Neural progenitor cell (in vitro differentiated cells): ENCODE data around the gene SDK2. TPM values are rescaled to one million over a fixed set of nuclear protein-coding genes. Genes with fewer than 3 reads are reported as not detected.

Source experiments
- DNase-seq: peaks from one replicate; pipeline ENCODE4 v3.0.0-alpha.2; 2016; ENCODE audit warnings: low spot score
- H2AFZ ChIP-seq: fragments of 200-600 bp; sonication (generic); replicated peaks from 2 replicates; pipeline ENCODE4 v1.6.1; 2016; ENCODE audit warnings: antibody characterized with exemption
- H3F3A ChIP-seq: fragments of 200-600 bp; sonication (generic); 2 replicates; pipeline ENCODE4 v1.6.1; 2016; ENCODE audit warnings: antibody characterized with exemption, low read depth
- H3K27ac ChIP-seq: fragments of 200-600 bp; sonication (generic); 2 replicates; pipeline ENCODE4 v1.5.1; 2016; ENCODE audit warnings: mild to moderate bottlenecking
- H3K27me3 ChIP-seq: fragments of 200-600 bp; sonication (generic); 2 replicates; pipeline ENCODE4 v1.6.1; 2016; ENCODE audit warnings: mild to moderate bottlenecking, moderate library complexity
- H3K36me3 ChIP-seq: fragments of 200-600 bp; sonication (generic); 2 replicates; pipeline ENCODE4 v1.5.1; 2016
- H3K4me1 ChIP-seq: fragments of 200-600 bp; sonication (generic); 2 replicates; pipeline ENCODE4 v1.6.1; 2016; ENCODE audit warnings: mixed run types
- H3K4me2 ChIP-seq: fragments of 200-600 bp; sonication (generic); 2 replicates; pipeline ENCODE4 v1.6.1; 2016
- H3K4me3 ChIP-seq: fragments of 200-600 bp; sonication (generic); 2 replicates; pipeline ENCODE4 v1.5.1; 2016
- H3K79me2 ChIP-seq: fragments of 200-600 bp; sonication (generic); 2 replicates; pipeline ENCODE4 v1.6.1; 2016; ENCODE audit warnings: low read depth
- H3K9ac ChIP-seq: fragments of 200-600 bp; sonication (generic); 2 replicates; pipeline ENCODE4 v1.6.1; 2016
- H3K9me3 ChIP-seq: fragments of 200-600 bp; sonication (generic); 2 replicates; pipeline ENCODE4 v1.5.1; 2016; ENCODE audit warnings: low read depth
- H4K20me1 ChIP-seq: fragments of 200-600 bp; sonication (generic); 2 replicates; pipeline ENCODE4 v1.6.1; 2016; ENCODE audit warnings: low read depth
- H3K27ac Mint-ChIP-seq: 3 replicates; pipeline ENCODE4 v1.8.0; 2021; ENCODE audit warnings: mixed read lengths
- H3K27me3 Mint-ChIP-seq: 2 replicates; pipeline ENCODE4 v1.8.0; 2022; ENCODE audit warnings: low read depth, mild to moderate bottlenecking, inconsistent platforms, moderate library complexity, mixed read lengths; ENCODE audit not compliant: insufficient read depth
- H3K36me3 Mint-ChIP-seq: 3 replicates; pipeline ENCODE4 v1.8.0; 2021; ENCODE audit warnings: mixed read lengths
- H3K4me1 Mint-ChIP-seq: 3 replicates; pipeline ENCODE4 v1.8.0; 2021; ENCODE audit warnings: mixed read lengths
- H3K4me3 Mint-ChIP-seq: 3 replicates; pipeline ENCODE4 v1.8.0; 2021; ENCODE audit warnings: mild to moderate bottlenecking, moderate library complexity, mixed read lengths
- H3K9me3 Mint-ChIP-seq: 3 replicates; pipeline ENCODE4 v1.8.0; 2020; ENCODE audit warnings: mixed read lengths
- EZH2 ChIP-seq: fragments of 200-600 bp; sonication (generic); IDR thresholded peaks from 2 replicates; pipeline ENCODE4 v1.6.1; 2017; ENCODE audit warnings: antibody characterized with exemption, mild to moderate bottlenecking, moderate library complexity
- EZH2phosphoT487 ChIP-seq: fragments of 200-600 bp; sonication (generic); IDR thresholded peaks from 2 replicates; pipeline ENCODE4 v1.6.1; 2017; ENCODE audit warnings: antibody characterized with exemption
- total RNA-seq: library from RNA; depleted of rRNA; stranded (reverse); fragments of >200 nt; gene quantifications from 2 replicates; pipeline ENCODE4 v1.2.3, GENCODE V29; 2015; ENCODE audit warnings: low replicate concordance
- TF ChIP-seq, protein P1 (sequence below): fragments of 200-600 bp; sonication (generic); IDR thresholded peaks from 2 replicates; pipeline ENCODE4 v1.5.1; 2017; ENCODE audit warnings: antibody characterized with exemption, mild to moderate bottlenecking

The SDK2 gene
- total RNA-seq, 1 donor from 2014 or later: 15.3 TPM

GRCh38 chr17:73430165-73430680 lies 214.0 kb downstream of the SDK2 start:
- H3K79me2 ChIP-seq: no peaks in the 10 kb centered on the region
- H3K4me3 ChIP-seq: no peak overlapping the region
- H3K4me1 ChIP-seq: no peaks in the 10 kb centered on the region
- no peak overlapping the region for H3K9ac ChIP-seq
- peaks cover 14% of the 10 kb centered on the region for H3K4me1 Mint-ChIP-seq
- no peak overlapping the region for H2AFZ ChIP-seq
- H4K20me1 ChIP-seq: peaks cover 6% of the 10 kb centered on the region
- peaks cover 19% of the 10 kb centered on the region for H3K36me3 Mint-ChIP-seq
- H3K4me2 ChIP-seq: no peak overlapping the region
- peak; percentile 18 for DNase-seq
- H3K27ac ChIP-seq: no peak overlapping the region
- no peaks in the 10 kb centered on the region for H3F3A ChIP-seq
- no peaks in the 10 kb centered on the region for H3K9me3 ChIP-seq
- peaks cover 4% of the 10 kb centered on the region for H3K27me3 Mint-ChIP-seq
- no peak overlapping the region for H3K4me3 Mint-ChIP-seq
- no peak for TF ChIP-seq EZH2
- TF ChIP-seq, protein P1, sequence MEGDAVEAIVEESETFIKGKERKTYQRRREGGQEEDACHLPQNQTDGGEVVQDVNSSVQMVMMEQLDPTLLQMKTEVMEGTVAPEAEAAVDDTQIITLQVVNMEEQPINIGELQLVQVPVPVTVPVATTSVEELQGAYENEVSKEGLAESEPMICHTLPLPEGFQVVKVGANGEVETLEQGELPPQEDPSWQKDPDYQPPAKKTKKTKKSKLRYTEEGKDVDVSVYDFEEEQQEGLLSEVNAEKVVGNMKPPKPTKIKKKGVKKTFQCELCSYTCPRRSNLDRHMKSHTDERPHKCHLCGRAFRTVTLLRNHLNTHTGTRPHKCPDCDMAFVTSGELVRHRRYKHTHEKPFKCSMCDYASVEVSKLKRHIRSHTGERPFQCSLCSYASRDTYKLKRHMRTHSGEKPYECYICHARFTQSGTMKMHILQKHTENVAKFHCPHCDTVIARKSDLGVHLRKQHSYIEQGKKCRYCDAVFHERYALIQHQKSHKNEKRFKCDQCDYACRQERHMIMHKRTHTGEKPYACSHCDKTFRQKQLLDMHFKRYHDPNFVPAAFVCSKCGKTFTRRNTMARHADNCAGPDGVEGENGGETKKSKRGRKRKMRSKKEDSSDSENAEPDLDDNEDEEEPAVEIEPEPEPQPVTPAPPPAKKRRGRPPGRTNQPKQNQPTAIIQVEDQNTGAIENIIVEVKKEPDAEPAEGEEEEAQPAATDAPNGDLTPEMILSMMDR: no peak
- TF ChIP-seq EZH2phosphoT487: no peak
- H3K36me3 ChIP-seq: no peaks in the 10 kb centered on the region
- no peak overlapping the region for H3K27ac Mint-ChIP-seq
- H3K9me3 Mint-ChIP-seq: no peaks in the 10 kb centered on the region
- no peaks in the 10 kb centered on the region for H3K27me3 ChIP-seq

GRCh38 chr17:73429440-73430164 lies 214.6 kb downstream of the SDK2 start:
- Histone ChIP-seq H3K36me3 (no peaks in the 10 kb centered on the region), H3K27ac (no peak overlapping the region), H3K4me3 (no peak overlapping the region), H3K4me2 (no peak overlapping the region), H3K4me1 (no peaks in the 10 kb centered on the region), H3K9me3 (no peaks in the 10 kb centered on the region), H3K27me3 (no peaks in the 10 kb centered on the region), H3K79me2 (no peaks in the 10 kb centered on the region), H4K20me1 (peaks cover 6% of the 10 kb centered on the region), H3K9ac (no peak overlapping the region), H3F3A (no peaks in the 10 kb centered on the region), H2AFZ (no peak overlapping the region)
- H3K27me3 Mint-ChIP-seq: peaks cover 4% of the 10 kb centered on the region
- H3K27ac Mint-ChIP-seq: peak overlapping the region; percentile 57
- H3K4me1 Mint-ChIP-seq: peaks cover 18% of the 10 kb centered on the region
- H3K4me3 Mint-ChIP-seq: no peak overlapping the region
- no peak for TF ChIP-seq EZH2phosphoT487
- TF ChIP-seq, protein P1: peak; percentile 99
- no peaks in the 10 kb centered on the region for H3K9me3 Mint-ChIP-seq
- peak; percentile 92 for DNase-seq
- peaks cover 20% of the 10 kb centered on the region for H3K36me3 Mint-ChIP-seq

GRCh38 chr17:73427198-73427597 lies 217.0 kb downstream of the SDK2 start:
- Mint-ChIP-seq H3K27me3 (peaks cover 4% of the 10 kb centered on the region), H3K4me3 (no peak overlapping the region), H3K36me3 (peaks cover 30% of the 10 kb centered on the region), H3K27ac (no peak overlapping the region), H3K4me1 (peaks cover 25% of the 10 kb centered on the region), H3K9me3 (no peaks in the 10 kb centered on the region)
- no peak overlapping the region for H3K4me3 ChIP-seq
- H3K79me2 ChIP-seq: no peaks in the 10 kb centered on the region
- no peaks in the 10 kb centered on the region for H3F3A ChIP-seq
- no peaks in the 10 kb centered on the region for H3K27me3 ChIP-seq
- TF ChIP-seq, protein P1: no peak
- TF ChIP-seq EZH2 (no peak), EZH2phosphoT487 (no peak)
- no peak overlapping the region for H2AFZ ChIP-seq
- no peak overlapping the region for H3K27ac ChIP-seq
- no peaks in the 10 kb centered on the region for H3K4me1 ChIP-seq
- no peak overlapping the region for H3K9ac ChIP-seq
- DNase-seq: no peak
- H3K9me3 ChIP-seq: no peaks in the 10 kb centered on the region
- peaks cover 6% of the 10 kb centered on the region for H4K20me1 ChIP-seq
- H3K36me3 ChIP-seq: no peaks in the 10 kb centered on the region
- no peak overlapping the region for H3K4me2 ChIP-seq
